ENCODE measurements around the gene ENTPD2.

The ENTPD2 gene

DNA sequence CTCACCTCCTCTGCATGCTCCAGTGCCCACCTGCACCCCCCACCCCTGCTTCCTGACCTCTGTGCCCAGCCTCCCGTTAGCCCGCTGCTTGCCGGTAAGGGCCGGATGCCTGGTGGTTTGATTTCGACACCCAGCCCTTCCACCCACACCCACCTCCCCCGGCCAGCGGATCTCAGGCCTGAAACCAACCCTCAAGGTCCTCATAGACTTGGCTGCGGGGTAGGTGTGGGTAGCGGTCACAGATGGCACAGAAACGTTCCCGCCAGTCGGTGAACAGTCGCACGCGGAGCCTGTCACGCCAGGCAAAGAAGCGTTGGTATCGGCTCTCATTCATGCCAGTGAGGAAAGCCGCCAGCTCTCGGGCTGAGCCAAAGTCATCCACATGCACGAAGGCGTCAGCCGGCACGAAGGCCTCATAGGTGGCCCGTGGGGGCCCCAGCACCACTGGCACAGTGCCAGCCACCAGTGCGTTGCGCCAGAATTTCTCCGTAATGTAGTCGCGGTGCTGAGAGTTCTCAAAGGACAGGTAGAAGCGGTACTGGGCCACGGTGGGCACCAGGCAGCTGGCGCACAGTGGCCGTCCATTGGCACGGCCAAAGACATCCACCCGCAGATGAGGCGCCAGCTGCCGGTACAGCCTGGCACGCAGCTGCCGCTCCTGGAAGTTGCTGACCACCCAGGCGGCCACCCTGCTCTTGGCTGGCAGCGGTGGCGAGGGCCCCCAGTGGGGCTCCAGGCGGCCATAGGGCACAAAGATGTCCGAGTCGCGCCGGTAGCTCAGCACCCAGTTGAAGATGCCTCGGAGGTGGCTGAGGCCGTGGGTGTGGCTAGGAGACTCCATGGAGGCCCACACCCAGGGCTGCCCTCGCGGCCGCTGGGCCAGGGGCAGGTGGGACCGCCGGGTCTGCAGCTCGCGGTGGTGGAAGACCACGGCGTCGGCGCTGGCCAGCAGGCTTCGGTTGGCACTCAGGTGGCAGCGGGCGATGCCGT is 23.0 kb downstream of the ENTPD2 start:
- no peak for TF ChIP-seq CTCF (IDR thresholded peaks at IDR 0.05; ENCODE audit: low read depth, low read length)
- H3K27ac ChIP-seq = no peak overlapping the region
- no peak for DNase-seq
- H3K36me3 ChIP-seq = no peaks in the 10 kb centered on the region
- H3K27me3 ChIP-seq (ENCODE audit: insufficient read depth, low read depth, severe bottlenecking) = no peaks in the 10 kb centered on the region
- H3K9me3 ChIP-seq (ENCODE audit: severe bottlenecking) = no peaks in the 10 kb centered on the region
- H3K4me3 ChIP-seq (ENCODE audit: low read depth, low read length) = no peak overlapping the region

GRCh38 chr9:137030006-137030405 is 23.9 kb downstream of the ENTPD2 start:
- Histone ChIP-seq H3K9me3 (ENCODE audit: severe bottlenecking) (no peaks in the 10 kb centered on the region), H3K27me3 (ENCODE audit: insufficient read depth, low read depth, severe bottlenecking) (no peaks in the 10 kb centered on the region), H3K4me3 (ENCODE audit: low read depth, low read length) (no peak overlapping the region), H3K36me3 (no peaks in the 10 kb centered on the region), H3K27ac (no peak overlapping the region)
- TF ChIP-seq CTCF (IDR thresholded peaks at IDR 0.05; ENCODE audit: low read depth, low read length) = no peak
- DNase-seq = no peak

DNA sequence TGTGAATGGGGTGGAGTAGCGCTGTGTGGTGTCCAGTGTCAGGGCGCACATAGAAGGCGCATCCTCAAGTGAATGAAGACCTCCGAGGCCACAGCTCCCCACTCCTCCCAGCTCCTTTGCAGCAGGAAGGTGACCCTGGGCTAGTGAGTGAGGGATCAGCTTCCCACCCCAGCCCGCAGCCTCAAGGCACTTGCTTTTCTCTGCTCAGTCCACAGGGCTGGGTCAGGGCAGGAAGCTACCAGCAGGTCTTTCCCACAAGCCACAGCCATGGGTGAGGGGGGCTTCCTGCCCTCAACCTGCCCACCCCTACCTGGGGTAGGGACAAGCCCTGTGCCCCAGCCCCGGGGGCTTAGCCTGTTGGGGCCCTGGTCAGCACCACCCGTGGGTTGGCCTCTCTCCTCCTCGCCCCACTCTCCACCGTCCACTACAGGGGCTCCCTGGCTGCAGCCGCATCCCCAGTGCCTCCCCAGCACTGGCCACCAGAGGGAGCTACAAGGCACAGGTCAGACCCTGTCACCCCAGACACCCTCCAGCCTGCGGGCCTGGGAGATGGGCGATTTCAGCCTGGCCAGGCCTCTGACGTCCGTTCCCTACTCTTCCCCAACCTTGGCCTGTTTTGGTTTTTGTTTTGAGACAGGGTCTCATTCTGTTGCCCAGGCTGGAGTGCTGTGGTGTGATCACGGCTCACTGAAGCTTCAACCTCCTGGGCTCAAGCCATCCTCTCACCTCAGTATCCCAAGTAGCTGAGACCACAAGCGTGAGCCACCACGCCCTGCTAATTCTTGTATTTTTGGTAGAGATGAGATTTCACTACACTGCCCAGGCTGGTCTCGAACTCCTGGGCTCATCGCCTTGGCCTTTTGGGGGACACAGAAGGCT is 24.6 kb downstream of the ENTPD2 start:
- Histone ChIP-seq H3K36me3 (no peaks in the 10 kb centered on the region), H3K4me3 (ENCODE audit: low read depth, low read length) (no peak overlapping the region), H3K27ac (no peak overlapping the region), H3K9me3 (ENCODE audit: severe bottlenecking) (no peaks in the 10 kb centered on the region), H3K27me3 (ENCODE audit: insufficient read depth, low read depth, severe bottlenecking) (no peaks in the 10 kb centered on the region)
- peak; percentile 95 for TF ChIP-seq CTCF (IDR thresholded peaks at IDR 0.05; ENCODE audit: low read depth, low read length)
- peak; percentile 89 for DNase-seq

GRCh38 chr9:137028263-137029057 is 25.4 kb downstream of the ENTPD2 start:
- Histone ChIP-seq H3K27ac (peak overlapping the region; percentile 64), H3K27me3 (ENCODE audit: insufficient read depth, low read depth, severe bottlenecking) (no peaks in the 10 kb centered on the region)
- TF ChIP-seq CTCF (IDR thresholded peaks at IDR 0.05; ENCODE audit: low read depth, low read length) = peak; percentile 81

More at GRCh38 chr9:137028263-137029057, 25.4 kb downstream of the ENTPD2 start:
- Histone ChIP-seq H3K9me3 (ENCODE audit: severe bottlenecking) (no peaks in the 10 kb centered on the region), H3K4me3 (ENCODE audit: low read depth, low read length) (peak overlapping the region; percentile 51), H3K36me3 (no peaks in the 10 kb centered on the region)
- peak; percentile 67 for DNase-seq

Data from WERI-Rb-1 (cell line).